Lower leg skin (tissue), 4 donors: Measurements from ENCODE around the gene ASAP2. TPM values are rescaled to one million over a fixed set of nuclear protein-coding genes. Genes with fewer than 3 reads are reported as not detected.

ENCODE experiments used
- DNase-seq, 2 donors: peaks; one replicate each; pipeline ENCODE4 v3.0.0-alpha.2; 2019; ENCODE audit warnings: low spot score in 2 of 2
- H3K4me3 ChIP-seq: fragments of 200-600 bp; sonication (generic); 2 replicates; pipeline ENCODE4 v1.5.1; 2017; ENCODE audit warnings: mild to moderate bottlenecking, low read depth; ENCODE audit not compliant: poor library complexity, severe bottlenecking
- CTCF ChIP-seq, 3 donors: fragments of 450-650 bp; IDR thresholded peaks; one replicate each; pipeline ENCODE4 v1.5.1; 2016; ENCODE audit warnings: antibody characterized with exemption in 3 of 3, mild to moderate bottlenecking in 3 of 3, moderate library complexity in 2 of 3
- POLR2A ChIP-seq, 2 donors: fragments of 450-650 bp; IDR thresholded peaks; one replicate each; pipeline ENCODE4 v1.6.1; 2016 to 2017; ENCODE audit warnings: antibody characterized with exemption in 2 of 2, mild to moderate bottlenecking in 1 of 2, moderate library complexity in 1 of 2
- WGBS, 2 donors: methylation state at CpG; one replicate each; pipeline ENCODE4 v1.1.5; 2018; 5-methylcytosine and 5-hydroxymethylcytosine counted together
- intact Hi-C: fragments of 100-400 bp; cut with DNase I; formaldehyde crosslinking; loops from one replicate; pipeline ENCODE4 v1.15.0; 2023; ENCODE audit warnings: low total_unique reads
- total RNA-seq, 4 donors: library from RNA; depleted of rRNA; stranded (reverse); fragments of >200 nt; gene quantifications; one replicate each; pipeline ENCODE4 v1.1.0, GENCODE V29; 2016

Gene ASAP2
- total RNA-seq, 4 donors from 2014 or later, result 30.4 to 40.7 (median 33.1) TPM

- H3K4me3 ChIP-seq, result no peak overlapping the region
- TF ChIP-seq POLR2A (IDR thresholded peaks at IDR 0.05), result no peak
- TF ChIP-seq CTCF (IDR thresholded peaks at IDR 0.05), result no peak
- peak; percentile 55 to 88 for DNase-seq
- WGBS, 2 donors, result 22 to 23% methylated on average over 1 of the region's 1 CpG
- intact Hi-C loops, result no loop called here
Measured at GRCh38 chr2:9310377-9310776, 103.8 kb downstream of the ASAP2 start.

GRCh38 chr2:9310798-9311197, 104.2 kb downstream of the ASAP2 start:
- peak in 1 of 2 donors; percentile 67 for DNase-seq
- WGBS, 2 donors, result 3 to 8% methylated on average over 1 of the region's 1 CpG
- intact Hi-C loops, result no loop called here
- H3K4me3 ChIP-seq, result no peak overlapping the region
- TF ChIP-seq CTCF (IDR thresholded peaks at IDR 0.05), result no peak
- TF ChIP-seq POLR2A (IDR thresholded peaks at IDR 0.05), result no peak

- 38 to 50% methylated on average over 10 to 12 of the region's 12 CpGs for WGBS, 2 donors
- DNase-seq, result peak in 1 of 2 donors; percentile 91
- TF ChIP-seq CTCF (IDR thresholded peaks at IDR 0.05) (no peak), POLR2A (IDR thresholded peaks at IDR 0.05) (no peak)
- no peak overlapping the region for H3K4me3 ChIP-seq
- intact Hi-C loops, result no loop called here
Measured at GRCh38 chr2:9311488-9311887, 104.9 kb downstream of the ASAP2 start.

- TF ChIP-seq POLR2A (IDR thresholded peaks at IDR 0.05) (no peak), CTCF (IDR thresholded peaks at IDR 0.05) (no peak)
- WGBS, 2 donors, result 88 to 93% methylated on average over 6 of the region's 6 CpGs
- intact Hi-C loops, result no loop called here
- DNase-seq, result peak in 1 of 2 donors; percentile 72
- H3K4me3 ChIP-seq, result no peak overlapping the region
Measured at GRCh38 chr2:9312591-9312990, 106.0 kb downstream of the ASAP2 start.

- WGBS, 2 donors, result 93 to 95% methylated on average over 9 of the region's 9 CpGs
- no peak for DNase-seq
- intact Hi-C loops, result no loop called here
- no peak for TF ChIP-seq CTCF (IDR thresholded peaks at IDR 0.05)
- TF ChIP-seq POLR2A (IDR thresholded peaks at IDR 0.05), result no peak
- no peak overlapping the region for H3K4me3 ChIP-seq
Measured at GRCh38 chr2:9313443-9313842, 106.8 kb downstream of the ASAP2 start.

GRCh38 chr2:9315280-9315847, 108.8 kb downstream of the ASAP2 start:
- intact Hi-C loops, result no loop called here
- DNase-seq, result peak in 1 of 2 donors; percentile 77
- 73 to 74% methylated on average over 16 of the region's 16 CpGs for WGBS, 2 donors
- no peak overlapping the region for H3K4me3 ChIP-seq
- TF ChIP-seq CTCF (IDR thresholded peaks at IDR 0.05) (no peak), POLR2A (IDR thresholded peaks at IDR 0.05) (no peak)
